PC-9 (cell line): ENCODE results near the gene CPN1. TPM values are rescaled to one million over a fixed set of nuclear protein-coding genes. Genes with fewer than 3 reads are reported as not detected.

Experiments used
- BruUV-seq: library from RNA; stranded (reverse); fragments of 400-500 nt; replicated peaks from 2 replicates; lab custom pipeline; 2021; lab: Mats Ljungman, UMichigan
- CTCF ChIA-PET: fragments of 300-600 bp; sonication (Branson Sonifier 250); formaldehyde crosslinking; loops from one replicate; lab custom pipeline; 2022; ENCODE audit warnings: antibody characterized with exemption; lab: Charles Lee
- POLR2A ChIA-PET: fragments of 300-600 bp; sonication (Branson Sonifier 250); formaldehyde crosslinking; loops from one replicate; lab custom pipeline; 2022; ENCODE audit warnings: antibody characterized with exemption; ENCODE audit not compliant: unreplicated experiment; lab: Charles Lee
- DNase-seq, 2 experiments: peaks; one replicate each; pipeline versions ENCODE4 v3.0.0 to v3.0.0-alpha.2; 2015 to 2022; ENCODE audit warnings: mixed read lengths in 1 of 2
- H2AFZ ChIP-seq: fragments of 200-600 bp; sonication (generic); 2 replicates; pipeline ENCODE4 v1.8.1; 2017; ENCODE audit warnings: antibody characterized with exemption
- H3F3A ChIP-seq: fragments of 200-600 bp; sonication (generic); 2 replicates; pipeline ENCODE4 v1.8.1; 2017; ENCODE audit warnings: antibody characterized with exemption, mild to moderate bottlenecking, low read depth; ENCODE audit not compliant: insufficient read depth
- H3K27ac ChIP-seq: fragments of 200-600 bp; sonication (generic); 2 replicates; pipeline ENCODE4 v1.6.1; 2016; ENCODE audit warnings: mixed run types
- H3K27me3 ChIP-seq: fragments of 200-600 bp; sonication (generic); 2 replicates; pipeline ENCODE4 v1.6.1; 2016; ENCODE audit warnings: low read depth, mixed run types; ENCODE audit not compliant: insufficient read depth
- H3K36me3 ChIP-seq: fragments of 200-600 bp; sonication (generic); 2 replicates; pipeline ENCODE4 v1.6.1; 2016; ENCODE audit warnings: low read depth, mixed run types
- H3K4me1 ChIP-seq: fragments of 200-600 bp; sonication (generic); replicated peaks from 2 replicates; pipeline ENCODE4 v1.6.1; 2016; ENCODE audit warnings: mixed run types; ENCODE audit not compliant: insufficient read depth
- H3K4me2 ChIP-seq: fragments of 200-600 bp; sonication (generic); 2 replicates; pipeline ENCODE4 v1.6.1; 2017; ENCODE audit warnings: mixed run types
- H3K4me3 ChIP-seq: fragments of 200-600 bp; sonication (generic); 2 replicates; pipeline ENCODE4 v1.6.1; 2016; ENCODE audit warnings: mixed run types
- H3K79me2 ChIP-seq: fragments of 200-600 bp; sonication (generic); 2 replicates; pipeline ENCODE4 v1.6.1; 2017; ENCODE audit warnings: low read depth, mixed run types
- H3K9me2 ChIP-seq: fragments of 200-600 bp; sonication (generic); 2 replicates; pipeline ENCODE4 v1.8.1; 2017; ENCODE audit warnings: mild to moderate bottlenecking; ENCODE audit not compliant: insufficient read depth
- H3K9me3 ChIP-seq: fragments of 200-600 bp; sonication (generic); 2 replicates; pipeline ENCODE4 v1.8.1; 2016; ENCODE audit warnings: low read depth; ENCODE audit not compliant: insufficient read depth
- H4K20me1 ChIP-seq: fragments of 200-600 bp; sonication (generic); 2 replicates; pipeline ENCODE4 v1.8.1; 2017; ENCODE audit not compliant: insufficient read depth
- EZH2 ChIP-seq: fragments of 200-600 bp; sonication (generic); IDR thresholded peaks from 2 replicates; pipeline ENCODE4 v1.8.0; 2017; ENCODE audit warnings: antibody characterized with exemption, low read depth
- intact Hi-C: fragments of 100-400 bp; cut with micrococcal nuclease; formaldehyde crosslinking; loops from one replicate; pipeline ENCODE4 v1.10.0; 2022; ENCODE audit not compliant: unreplicated experiment
- total RNA-seq: library from RNA; stranded (reverse); gene quantifications from 2 replicates; pipeline ENCODE4 v1.2.3, GENCODE V29; 2021
- TF ChIP-seq, protein P1 (sequence below): fragments of 200-600 bp; sonication (generic); conservative IDR thresholded peaks from 2 replicates; pipeline ENCODE4 v1.6.1; 2017; ENCODE audit warnings: mixed run types, antibody characterized with exemption, mild to moderate bottlenecking, moderate library complexity

CPN1 gene
- total RNA-seq, 1 experiment from 2014 or later = not detected

DNA sequence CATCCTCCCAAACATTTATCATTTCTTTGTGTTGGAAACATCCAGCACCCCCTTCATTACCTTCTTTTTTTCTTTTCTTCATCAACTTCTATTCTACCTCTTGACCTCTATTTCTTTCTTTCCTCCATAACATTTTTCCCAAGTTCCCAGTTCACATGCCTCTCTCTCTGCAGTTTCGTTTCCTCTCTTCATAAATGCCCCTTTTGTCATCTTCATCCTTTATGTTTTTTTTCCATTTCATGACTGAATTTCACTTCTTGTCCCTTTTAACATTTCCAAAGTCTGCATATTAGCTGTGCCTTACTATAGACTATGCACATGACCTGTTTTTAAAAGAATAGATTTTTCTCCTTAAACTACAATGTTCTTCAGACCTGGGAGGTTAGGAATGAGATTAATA, 23.7 kb downstream of the CPN1 start:
- Histone ChIP-seq H3K4me2 (no peak overlapping the region), H3K27me3 (no peaks in the 10 kb centered on the region), H3K4me1 (no peaks in the 10 kb centered on the region), H2AFZ (no peak overlapping the region), H3K9me3 (no peaks in the 10 kb centered on the region), H3K9me2 (no peaks in the 10 kb centered on the region), H3K79me2 (no peaks in the 10 kb centered on the region), H4K20me1 (no peaks in the 10 kb centered on the region), H3K27ac (no peak overlapping the region), H3F3A (no peaks in the 10 kb centered on the region), H3K36me3 (no peaks in the 10 kb centered on the region), H3K4me3 (no peak overlapping the region)
- no peak for DNase-seq
- intact Hi-C loops = no loop called here
- TF ChIP-seq EZH2 = no peak
- TF ChIP-seq, protein P1, sequence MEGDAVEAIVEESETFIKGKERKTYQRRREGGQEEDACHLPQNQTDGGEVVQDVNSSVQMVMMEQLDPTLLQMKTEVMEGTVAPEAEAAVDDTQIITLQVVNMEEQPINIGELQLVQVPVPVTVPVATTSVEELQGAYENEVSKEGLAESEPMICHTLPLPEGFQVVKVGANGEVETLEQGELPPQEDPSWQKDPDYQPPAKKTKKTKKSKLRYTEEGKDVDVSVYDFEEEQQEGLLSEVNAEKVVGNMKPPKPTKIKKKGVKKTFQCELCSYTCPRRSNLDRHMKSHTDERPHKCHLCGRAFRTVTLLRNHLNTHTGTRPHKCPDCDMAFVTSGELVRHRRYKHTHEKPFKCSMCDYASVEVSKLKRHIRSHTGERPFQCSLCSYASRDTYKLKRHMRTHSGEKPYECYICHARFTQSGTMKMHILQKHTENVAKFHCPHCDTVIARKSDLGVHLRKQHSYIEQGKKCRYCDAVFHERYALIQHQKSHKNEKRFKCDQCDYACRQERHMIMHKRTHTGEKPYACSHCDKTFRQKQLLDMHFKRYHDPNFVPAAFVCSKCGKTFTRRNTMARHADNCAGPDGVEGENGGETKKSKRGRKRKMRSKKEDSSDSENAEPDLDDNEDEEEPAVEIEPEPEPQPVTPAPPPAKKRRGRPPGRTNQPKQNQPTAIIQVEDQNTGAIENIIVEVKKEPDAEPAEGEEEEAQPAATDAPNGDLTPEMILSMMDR = no peak
- no TSS peak for BruUV-seq
- ChIA-PET CTCF (no interaction called here), POLR2A (no interaction called here)

DNA sequence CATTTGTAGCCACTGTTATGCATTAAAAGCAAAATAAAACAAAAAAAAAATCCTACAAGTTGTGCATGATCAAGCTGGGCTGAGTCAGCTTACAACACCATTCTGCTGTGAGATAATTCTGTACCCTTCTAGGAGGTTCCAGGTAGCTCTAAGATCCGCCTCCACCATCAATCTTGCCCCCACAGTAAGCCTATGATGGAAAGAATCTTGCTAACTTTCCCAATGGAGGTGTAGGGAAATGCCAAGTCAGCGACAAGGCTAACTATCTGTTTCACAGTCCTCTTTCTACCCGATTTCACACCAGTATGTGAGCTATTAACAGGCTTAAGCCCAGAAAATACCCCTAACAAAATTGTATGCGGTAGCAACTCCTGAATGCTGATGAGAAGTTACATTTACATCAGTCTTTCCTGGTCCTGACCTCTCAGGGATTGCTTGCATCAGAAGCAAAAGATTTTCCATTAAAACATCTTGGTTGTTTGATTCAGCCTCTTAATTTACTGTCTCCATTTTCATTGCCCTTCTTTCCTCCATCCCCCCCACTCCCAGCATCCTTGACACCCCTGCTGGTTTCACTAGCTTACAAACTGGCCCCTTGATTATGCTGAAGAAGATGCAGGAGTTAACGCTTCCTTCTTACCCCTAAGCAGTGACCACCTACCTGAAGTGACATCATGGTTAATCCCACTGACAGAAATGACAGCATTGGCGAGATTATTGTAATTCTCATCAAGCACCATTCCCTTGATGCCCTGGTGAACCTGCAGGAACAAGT, 27.8 kb downstream of the CPN1 start:
- Histone ChIP-seq H3K9me2 (no peaks in the 10 kb centered on the region), H3K27ac (no peak overlapping the region), H3K4me1 (no peaks in the 10 kb centered on the region), H3K4me2 (no peak overlapping the region), H3K36me3 (no peaks in the 10 kb centered on the region), H2AFZ (no peak overlapping the region), H4K20me1 (no peaks in the 10 kb centered on the region), H3K4me3 (no peak overlapping the region), H3K9me3 (no peaks in the 10 kb centered on the region), H3K27me3 (no peaks in the 10 kb centered on the region), H3K79me2 (no peaks in the 10 kb centered on the region), H3F3A (no peaks in the 10 kb centered on the region)
- DNase-seq = no peak
- intact Hi-C loops = no loop called here
- ChIA-PET CTCF (no interaction called here), POLR2A (no interaction called here)
- no TSS peak for BruUV-seq
- TF ChIP-seq, protein P1 = no peak
- no peak for TF ChIP-seq EZH2

DNA sequence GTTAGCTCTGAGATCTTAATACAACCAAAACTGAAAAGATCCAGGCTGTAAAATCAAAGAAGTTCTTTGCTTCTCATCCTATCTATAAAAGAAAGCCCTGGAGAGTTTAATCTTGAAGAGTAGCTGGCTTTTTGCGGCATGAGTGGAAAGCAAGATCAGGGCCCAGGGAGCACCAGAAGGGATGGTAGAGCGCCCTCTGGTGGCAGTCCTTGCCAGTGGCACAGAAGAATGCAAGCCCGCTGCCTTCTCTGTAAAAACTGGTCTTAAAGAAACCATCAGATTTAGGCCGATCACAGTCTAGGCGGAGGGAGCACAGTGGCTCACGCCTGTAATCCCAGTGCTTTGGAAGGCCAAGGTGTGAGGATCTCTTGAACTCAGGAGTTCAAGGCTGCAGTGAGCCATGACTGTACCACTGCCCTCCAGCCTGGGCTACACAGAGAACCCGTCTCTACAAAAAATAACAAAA, 35.6 kb downstream of the CPN1 start:
- POLR2A ChIA-PET = interaction anchor here (0.6 kb wide), 1 partner anchor 241 kb away, joined by 3 read pairs; no protein-coding TSS in a partner anchor
- intact Hi-C loops = loop anchor here (1.0 to 10.0 kb wide), 4 partner anchors 71 to 189 kb away; no protein-coding TSS in a partner anchor
- no peaks in the 10 kb centered on the region for H4K20me1 ChIP-seq
- CTCF ChIA-PET = interaction anchor here (1.0 to 1.4 kb wide), 5 partner anchors 69 to 186 kb away, joined by 3 to 5 read pairs (median 4); no protein-coding TSS in a partner anchor
- no peak for TF ChIP-seq EZH2
- TF ChIP-seq, protein P1 = peak; percentile 86
- no peaks in the 10 kb centered on the region for H3K9me3 ChIP-seq
- no peaks in the 10 kb centered on the region for H3K9me2 ChIP-seq
- no peak overlapping the region for H3K4me3 ChIP-seq
- H3K27me3 ChIP-seq = no peaks in the 10 kb centered on the region
- no peak overlapping the region for H3K4me2 ChIP-seq
- H3K4me1 ChIP-seq = no peaks in the 10 kb centered on the region; the same call in 1 of the 2 replicates
- no peaks in the 10 kb centered on the region for H3F3A ChIP-seq
- H3K27ac ChIP-seq = no peak overlapping the region
- no TSS peak for BruUV-seq
- no peaks in the 10 kb centered on the region for H3K36me3 ChIP-seq
- 0 out of 2 replicates have a peak overlapping the region, but pooled peaks have one; percentile 63 for H2AFZ ChIP-seq
- H3K79me2 ChIP-seq = no peaks in the 10 kb centered on the region
- DNase-seq = peak; percentile 37 to 71
